Skeletal muscle satellite cell (primary cell): ENCODE results near the gene CHRM5.
"Not testable (repeated sequence)": the region's sequence is repeated elsewhere in the genome, so short reads cannot be mapped to it uniquely, and the experiment has no call there.

Experiments
- H3K27me3 ChIP-seq: 2 replicates; pipeline ENCODE4 v1.7.0; 2013; ENCODE audit warnings: low read length; ENCODE audit not compliant: control insufficient read depth, insufficient read depth
- H3K36me3 ChIP-seq: 2 replicates; pipeline ENCODE4 v1.7.0; 2013; ENCODE audit warnings: mild to moderate bottlenecking, control low read depth, low read length; ENCODE audit not compliant: insufficient read depth
- H3K4me1 ChIP-seq: 2 replicates; pipeline ENCODE4 v1.7.0; 2013; ENCODE audit warnings: low read length; ENCODE audit not compliant: control insufficient read depth, insufficient read depth
- H3K4me2 ChIP-seq: 2 replicates; pipeline ENCODE4 v1.7.0; 2013; ENCODE audit warnings: mild to moderate bottlenecking, low read length
- H3K4me3 ChIP-seq: 2 replicates; pipeline ENCODE4 v1.7.0; 2013; ENCODE audit warnings: low read length
- H3K9ac ChIP-seq: 2 replicates; pipeline ENCODE4 v1.7.0; 2013; ENCODE audit warnings: mild to moderate bottlenecking, low read depth, low read length, moderate library complexity
- H3K9me3 ChIP-seq: replicated peaks from 2 replicates; pipeline ENCODE4 v1.7.0; 2013; ENCODE audit warnings: mild to moderate bottlenecking, control low read depth, low read length

CHRM5 gene

GRCh38 chr15:34047893-34048775 is 79.8 kb downstream of the CHRM5 start:
- Histone ChIP-seq H3K9me3 (no peaks in the 10 kb centered on the region), H3K4me1 (peaks cover 22% of the 10 kb centered on the region), H3K4me2 (peak overlapping the region; percentile 38), H3K27me3 (no peaks in the 10 kb centered on the region), H3K4me3 (peak overlapping the region; percentile 18), H3K9ac (peak overlapping the region; percentile 63), H3K36me3 (no peaks in the 10 kb centered on the region)

DNA sequence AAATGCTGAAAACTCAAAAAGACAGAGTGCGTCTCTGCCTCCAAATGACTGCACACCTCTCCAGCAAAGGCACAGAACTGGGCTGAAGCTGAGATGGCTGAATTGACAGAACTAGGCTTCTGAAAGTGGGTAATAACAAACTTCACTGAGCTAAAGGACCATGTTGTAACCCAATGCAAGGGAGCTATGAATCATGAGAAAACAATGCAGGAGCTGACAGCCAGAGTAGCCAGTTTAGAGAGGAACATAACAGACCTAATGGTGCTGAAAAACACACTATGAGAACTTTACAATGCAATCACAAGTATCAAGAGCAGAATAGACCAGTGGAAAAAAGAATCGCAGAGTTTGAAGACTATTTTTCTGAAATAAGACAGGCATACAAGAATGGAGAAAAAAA is 80.8 kb downstream of the CHRM5 start:
- no peak overlapping the region for H3K4me3 ChIP-seq
- no peaks in the 10 kb centered on the region for H3K36me3 ChIP-seq
- peak overlapping the region; percentile 22 for H3K4me2 ChIP-seq
- H3K27me3 ChIP-seq: no peaks in the 10 kb centered on the region
- H3K9me3 ChIP-seq: no peaks in the 10 kb centered on the region
- peaks cover 22% of the 10 kb centered on the region for H3K4me1 ChIP-seq
- H3K9ac ChIP-seq: peak overlapping the region; percentile 25

GRCh38 chr15:34050385-34050784 is 82.1 kb downstream of the CHRM5 start:
- not testable (repeated sequence) for H3K9me3 ChIP-seq, H3K36me3 ChIP-seq, H3K9ac ChIP-seq, H3K4me2 ChIP-seq, H3K27me3 ChIP-seq, H3K4me3 ChIP-seq
- peaks cover 22% of the 10 kb centered on the region for H3K4me1 ChIP-seq

GRCh38 chr15:34054081-34054707 is 85.9 kb downstream of the CHRM5 start:
- H3K36me3 ChIP-seq: no peaks in the 10 kb centered on the region
- H3K27me3 ChIP-seq: no peaks in the 10 kb centered on the region
- no peak overlapping the region for H3K4me3 ChIP-seq

DNA sequence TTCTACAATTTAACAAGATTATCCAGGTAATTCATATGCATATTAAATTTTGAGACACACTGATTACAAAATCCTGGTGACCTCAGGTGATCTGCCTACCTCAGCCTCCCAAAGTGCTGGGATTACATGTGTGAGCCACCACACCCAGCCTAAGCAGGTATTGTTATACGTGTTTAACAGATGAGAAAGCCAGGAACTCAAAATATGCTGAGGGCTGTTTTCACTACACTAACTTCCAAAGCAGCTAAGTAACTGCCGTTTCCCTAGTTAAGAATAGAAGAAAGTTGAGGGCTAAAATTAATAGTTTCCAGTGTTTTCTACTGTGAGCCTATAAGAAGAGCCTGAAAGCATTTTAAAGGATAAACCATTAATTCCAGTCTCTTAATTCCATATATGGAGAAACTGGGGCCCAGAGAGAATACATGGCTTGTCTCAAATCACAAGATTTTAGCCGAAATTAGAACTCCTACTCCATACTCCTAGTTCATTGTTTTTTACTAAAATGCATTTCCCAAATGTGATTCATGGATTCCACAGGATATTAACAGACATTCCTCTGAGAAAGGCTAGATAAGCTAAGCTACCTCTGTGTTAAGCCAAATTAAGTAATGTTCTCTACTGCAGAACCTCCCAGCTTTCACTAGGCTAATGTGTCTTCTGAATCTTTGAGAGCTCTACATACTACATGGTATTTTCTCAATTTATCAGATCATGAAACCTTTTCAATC is 87.7 kb downstream of the CHRM5 start:
- H3K36me3 ChIP-seq: no peaks in the 10 kb centered on the region
- H3K4me2 ChIP-seq: peak overlapping the region; percentile 6
- peak overlapping the region; percentile 59 for H3K9ac ChIP-seq
- H3K9me3 ChIP-seq: no peaks in the 10 kb centered on the region
- H3K4me1 ChIP-seq: peaks cover 15% of the 10 kb centered on the region
- H3K27me3 ChIP-seq: peaks cover 2% of the 10 kb centered on the region
- no peak overlapping the region for H3K4me3 ChIP-seq

More at GRCh38 chr15:34054081-34054707, 85.9 kb downstream of the CHRM5 start:
- peaks cover 19% of the 10 kb centered on the region for H3K4me1 ChIP-seq
- H3K4me2 ChIP-seq: no peak overlapping the region
- no peak overlapping the region for H3K9ac ChIP-seq
- no peaks in the 10 kb centered on the region for H3K9me3 ChIP-seq

- peaks cover 2% of the 10 kb centered on the region for H3K27me3 ChIP-seq
- no peaks in the 10 kb centered on the region for H3K36me3 ChIP-seq
- peak overlapping the region; percentile 20 for H3K9ac ChIP-seq
- no peak overlapping the region for H3K4me3 ChIP-seq
- H3K9me3 ChIP-seq: no peaks in the 10 kb centered on the region
- H3K4me1 ChIP-seq: peaks cover 15% of the 10 kb centered on the region
- no peak overlapping the region for H3K4me2 ChIP-seq
These were observed 88.6 kb downstream of the CHRM5 start for GRCh38 chr15:34056911-34057310.

DNA sequence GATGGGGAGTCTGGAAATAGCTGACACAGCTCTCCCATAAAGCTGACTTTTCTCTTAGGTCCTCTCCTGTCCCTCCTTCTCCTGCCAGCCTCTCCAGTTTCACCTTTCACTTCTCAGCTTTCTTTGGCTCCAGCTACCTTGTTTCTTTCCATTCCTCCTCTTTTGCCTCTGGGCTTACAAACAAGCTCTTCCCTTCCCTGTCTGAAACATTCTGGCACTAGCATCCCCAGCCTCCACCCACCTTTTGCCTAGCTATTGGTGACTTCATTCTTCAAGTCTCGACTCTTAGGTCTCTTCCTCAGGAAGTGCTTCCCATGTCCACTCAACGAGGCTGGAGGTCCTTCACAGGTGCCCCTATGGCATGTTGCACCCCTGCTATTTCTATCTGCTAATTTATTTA is 91.2 kb downstream of the CHRM5 start:
- Histone ChIP-seq H3K4me1 (peaks cover 15% of the 10 kb centered on the region), H3K27me3 (peaks cover 2% of the 10 kb centered on the region), H3K9ac (no peak overlapping the region), H3K36me3 (no peaks in the 10 kb centered on the region), H3K4me2 (no peak overlapping the region), H3K9me3 (no peaks in the 10 kb centered on the region), H3K4me3 (no peak overlapping the region)

DNA sequence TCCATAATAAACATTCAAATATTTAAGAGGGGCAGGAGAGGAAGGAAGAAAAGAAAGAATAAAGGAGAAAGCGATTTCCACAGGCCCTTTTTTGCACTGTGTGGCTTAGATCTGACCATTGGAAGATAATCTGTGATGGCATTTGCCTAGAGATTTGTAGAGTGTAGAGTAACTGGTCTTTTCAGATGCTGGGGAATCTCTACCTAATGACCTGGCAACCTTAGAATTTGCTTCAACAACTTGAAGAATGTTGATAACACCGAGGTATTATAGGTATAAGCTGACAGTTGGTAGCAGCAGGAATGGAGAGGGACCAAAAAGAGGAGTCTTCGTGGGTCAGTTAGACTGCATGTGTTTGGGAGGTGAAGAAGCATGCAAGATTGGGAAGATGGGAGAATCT is 91.6 kb downstream of the CHRM5 start:
- Histone ChIP-seq H3K36me3 (no peaks in the 10 kb centered on the region), H3K4me1 (peaks cover 15% of the 10 kb centered on the region), H3K9ac (no peak overlapping the region), H3K27me3 (peaks cover 2% of the 10 kb centered on the region), H3K4me3 (no peak overlapping the region), H3K9me3 (no peaks in the 10 kb centered on the region), H3K4me2 (no peak overlapping the region)

- Histone ChIP-seq H3K4me2 (no peak overlapping the region), H3K27me3 (peaks cover 2% of the 10 kb centered on the region), H3K9ac (no peak overlapping the region), H3K9me3 (no peaks in the 10 kb centered on the region), H3K4me1 (no peaks in the 10 kb centered on the region), H3K4me3 (no peak overlapping the region), H3K36me3 (no peaks in the 10 kb centered on the region)
These were observed 96.1 kb downstream of the CHRM5 start for GRCh38 chr15:34064438-34064837.

GRCh38 chr15:34065261-34065660 is 97.0 kb downstream of the CHRM5 start:
- no peak overlapping the region for H3K9ac ChIP-seq
- H3K4me2 ChIP-seq: no peak overlapping the region
- H3K36me3 ChIP-seq: no peaks in the 10 kb centered on the region
- no peaks in the 10 kb centered on the region for H3K27me3 ChIP-seq
- no peaks in the 10 kb centered on the region for H3K4me1 ChIP-seq
- no peaks in the 10 kb centered on the region for H3K9me3 ChIP-seq
- H3K4me3 ChIP-seq: no peak overlapping the region

DNA sequence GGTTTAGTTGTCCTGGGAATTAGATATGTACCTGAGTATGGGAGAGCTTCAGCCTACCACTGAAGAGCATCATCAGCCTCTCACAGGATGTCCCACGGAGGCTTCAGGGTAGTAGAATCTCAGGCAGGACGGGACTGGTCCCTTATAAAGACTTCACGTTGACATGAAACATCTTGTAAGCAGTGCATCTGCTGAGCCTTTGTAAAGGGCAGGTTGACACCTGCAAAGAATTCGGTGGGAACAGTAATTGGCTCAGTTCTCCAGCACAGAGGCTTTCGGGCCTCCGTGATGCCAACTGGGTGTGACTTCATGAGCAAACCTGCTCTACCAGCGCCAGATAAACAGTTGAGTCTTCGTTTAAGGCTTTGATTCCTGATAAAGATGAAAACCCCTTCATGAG is 97.6 kb downstream of the CHRM5 start:
- Histone ChIP-seq H3K4me1 (no peaks in the 10 kb centered on the region), H3K36me3 (no peaks in the 10 kb centered on the region), H3K4me2 (no peak overlapping the region), H3K27me3 (no peaks in the 10 kb centered on the region), H3K9ac (no peak overlapping the region), H3K9me3 (no peaks in the 10 kb centered on the region), H3K4me3 (no peak overlapping the region)
